ENCODE measurements around the gene MORN5.
"Not testable (repeated sequence)": the region's sequence is repeated elsewhere in the genome, so short reads cannot be mapped to it uniquely, and the experiment has no call there.

MORN5 gene

DNA sequence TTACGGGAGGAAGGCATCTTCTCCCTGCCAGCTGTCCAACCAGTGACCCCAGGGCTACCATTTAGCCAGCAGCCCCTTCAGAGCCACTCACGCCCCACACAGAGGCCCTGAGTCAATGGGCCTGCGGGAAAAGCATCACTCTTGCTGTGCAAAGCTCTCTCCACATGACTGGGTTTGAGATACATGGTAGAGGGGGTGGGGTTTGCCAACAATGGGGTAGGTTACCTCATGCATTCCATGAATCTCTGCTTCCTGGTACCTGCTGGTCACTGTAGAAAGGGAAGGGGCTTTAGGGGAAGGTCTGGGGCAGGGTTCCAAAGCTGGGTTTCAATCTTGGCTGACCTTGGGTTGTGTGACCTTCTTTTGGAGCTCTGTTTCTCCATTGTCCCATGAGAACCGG lies 43.7 kb upstream of the MORN5 start:
- no peak overlapping the region for H3K4me3 ChIP-seq (ENCODE audit: low read depth, low read length)
- DNase-seq (ENCODE audit: low read depth): no peak
- TF ChIP-seq, protein P1, sequence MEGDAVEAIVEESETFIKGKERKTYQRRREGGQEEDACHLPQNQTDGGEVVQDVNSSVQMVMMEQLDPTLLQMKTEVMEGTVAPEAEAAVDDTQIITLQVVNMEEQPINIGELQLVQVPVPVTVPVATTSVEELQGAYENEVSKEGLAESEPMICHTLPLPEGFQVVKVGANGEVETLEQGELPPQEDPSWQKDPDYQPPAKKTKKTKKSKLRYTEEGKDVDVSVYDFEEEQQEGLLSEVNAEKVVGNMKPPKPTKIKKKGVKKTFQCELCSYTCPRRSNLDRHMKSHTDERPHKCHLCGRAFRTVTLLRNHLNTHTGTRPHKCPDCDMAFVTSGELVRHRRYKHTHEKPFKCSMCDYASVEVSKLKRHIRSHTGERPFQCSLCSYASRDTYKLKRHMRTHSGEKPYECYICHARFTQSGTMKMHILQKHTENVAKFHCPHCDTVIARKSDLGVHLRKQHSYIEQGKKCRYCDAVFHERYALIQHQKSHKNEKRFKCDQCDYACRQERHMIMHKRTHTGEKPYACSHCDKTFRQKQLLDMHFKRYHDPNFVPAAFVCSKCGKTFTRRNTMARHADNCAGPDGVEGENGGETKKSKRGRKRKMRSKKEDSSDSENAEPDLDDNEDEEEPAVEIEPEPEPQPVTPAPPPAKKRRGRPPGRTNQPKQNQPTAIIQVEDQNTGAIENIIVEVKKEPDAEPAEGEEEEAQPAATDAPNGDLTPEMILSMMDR (IDR thresholded peaks at IDR 0.05; ENCODE audit: low read depth, low read length, missing control alignments): no peak

DNA sequence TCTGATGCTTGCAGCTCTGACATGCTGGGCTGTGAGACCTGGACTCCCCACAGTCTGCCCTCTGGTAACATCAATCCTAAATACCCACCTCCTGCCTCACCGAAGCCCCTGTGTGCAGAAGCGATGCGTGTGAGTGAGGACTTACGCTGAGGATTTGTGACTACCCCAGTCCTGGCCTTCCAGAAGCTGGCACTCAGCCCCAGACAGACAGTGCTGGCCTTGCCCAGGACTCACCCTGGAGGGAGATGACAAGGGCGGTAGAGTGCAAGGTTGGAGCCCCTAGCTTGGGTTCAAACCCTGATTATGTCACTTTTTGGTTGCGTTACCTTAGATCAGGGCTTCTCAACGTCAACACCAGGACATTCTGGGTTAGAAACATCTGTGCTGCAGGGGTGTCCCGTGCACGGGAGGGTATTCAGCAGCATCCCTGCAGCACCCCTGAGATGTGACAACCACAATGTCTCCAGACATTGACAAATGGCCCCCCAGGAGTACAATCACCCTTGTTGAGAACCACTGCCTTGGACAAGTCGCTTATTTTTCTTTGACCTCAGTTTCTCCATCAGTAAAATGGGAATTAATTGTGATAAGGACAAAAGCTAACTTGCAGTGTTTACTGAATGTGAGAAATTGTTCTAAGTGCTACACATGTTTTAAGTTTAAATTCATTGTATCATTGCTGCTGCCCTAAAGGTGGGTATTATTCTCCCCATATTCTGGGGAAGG lies 43.1 kb upstream of the MORN5 start:
- TF ChIP-seq, protein P1 (IDR thresholded peaks at IDR 0.05; ENCODE audit: low read depth, low read length, missing control alignments): no peak
- H3K4me3 ChIP-seq (ENCODE audit: low read depth, low read length): no peak overlapping the region

DNA sequence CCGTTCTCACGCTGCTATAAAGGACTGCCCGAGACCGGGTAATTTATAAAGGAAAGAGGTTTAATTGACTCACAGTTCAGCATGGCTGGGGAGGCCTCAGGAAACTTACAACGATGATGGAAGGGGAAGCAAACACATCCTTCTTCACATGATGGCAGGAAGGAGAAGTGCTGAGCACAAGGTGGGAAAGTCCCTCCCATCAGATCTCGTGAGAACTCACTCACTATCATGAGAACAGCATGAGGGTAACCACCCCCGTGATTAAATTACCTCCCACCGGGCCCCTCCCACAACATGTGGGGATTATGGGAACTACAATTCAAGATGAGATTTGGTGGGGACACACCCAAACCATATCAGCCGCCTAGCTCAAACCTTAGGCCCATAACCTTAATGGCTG lies 42.5 kb upstream of the MORN5 start:
- H3K4me3 ChIP-seq (ENCODE audit: low read depth, low read length); DNase-seq (ENCODE audit: low read depth): not testable (repeated sequence)

More for the DNA sequence above, 43.1 kb upstream of the MORN5 start:
- DNase-seq (ENCODE audit: low read depth): no peak

DNA sequence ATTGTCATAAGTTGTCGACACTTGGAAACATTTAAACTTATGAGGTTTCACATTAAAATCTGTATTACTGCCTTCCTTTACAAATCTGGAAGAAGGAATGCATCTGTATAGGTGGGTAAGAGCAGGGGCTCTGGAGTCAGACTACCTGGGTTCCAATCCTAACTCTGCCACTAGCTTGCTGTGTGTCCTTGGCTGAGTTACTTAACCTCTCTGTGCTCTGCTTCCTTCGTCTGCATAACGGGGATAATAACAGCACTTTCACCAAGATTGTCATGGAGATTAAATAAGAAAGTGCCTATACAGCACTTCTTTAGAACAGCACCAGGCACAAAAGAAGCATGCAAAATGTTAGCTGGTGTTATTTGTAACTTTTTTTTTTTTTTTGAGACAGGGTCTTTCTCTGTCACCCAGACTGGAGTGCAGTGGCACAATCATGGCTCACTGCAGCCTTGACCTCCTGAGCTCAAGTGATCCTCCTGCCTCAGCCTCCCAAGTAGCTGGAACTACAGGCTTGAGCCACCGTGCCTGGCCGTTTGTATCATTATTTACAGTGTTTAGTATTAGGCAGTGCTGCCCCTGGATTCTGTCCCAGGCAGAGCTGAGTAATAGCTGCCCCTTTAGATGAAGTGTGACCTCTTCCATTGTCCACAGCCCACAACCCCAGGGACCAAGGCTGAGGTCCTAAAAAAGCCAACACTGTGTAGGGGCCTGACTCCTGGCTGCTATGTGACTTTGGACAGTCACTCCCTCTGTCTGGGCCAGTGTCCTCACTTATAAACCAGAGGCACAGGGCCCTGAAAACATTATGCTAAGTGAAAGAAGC lies 41.2 kb upstream of the MORN5 start:
- DNase-seq (ENCODE audit: low read depth): no peak
- TF ChIP-seq, protein P1 (IDR thresholded peaks at IDR 0.05; ENCODE audit: low read depth, low read length, missing control alignments): no peak
- no peak overlapping the region for H3K4me3 ChIP-seq (ENCODE audit: low read depth, low read length)

DNA sequence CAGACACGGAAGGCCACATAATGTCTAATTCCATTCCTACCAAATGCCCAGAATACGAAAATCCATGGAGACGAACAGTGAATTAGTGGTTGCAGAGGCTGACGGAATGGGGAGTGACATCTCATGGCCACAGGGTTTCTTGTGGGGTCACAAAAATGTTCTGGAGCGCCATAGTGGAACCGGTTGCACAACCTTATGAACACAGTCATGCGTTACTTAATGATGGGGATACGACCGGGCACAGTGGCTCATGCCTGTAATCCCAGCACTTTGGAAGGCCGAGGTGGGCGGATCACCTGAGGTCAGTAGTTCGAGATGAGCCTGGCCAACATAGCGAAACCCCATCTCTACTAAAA lies 40.6 kb upstream of the MORN5 start:
- TF ChIP-seq, protein P1 (IDR thresholded peaks at IDR 0.05; ENCODE audit: low read depth, low read length, missing control alignments): no peak
- H3K4me3 ChIP-seq (ENCODE audit: low read depth, low read length): no peak overlapping the region
- DNase-seq (ENCODE audit: low read depth): no peak

DNA sequence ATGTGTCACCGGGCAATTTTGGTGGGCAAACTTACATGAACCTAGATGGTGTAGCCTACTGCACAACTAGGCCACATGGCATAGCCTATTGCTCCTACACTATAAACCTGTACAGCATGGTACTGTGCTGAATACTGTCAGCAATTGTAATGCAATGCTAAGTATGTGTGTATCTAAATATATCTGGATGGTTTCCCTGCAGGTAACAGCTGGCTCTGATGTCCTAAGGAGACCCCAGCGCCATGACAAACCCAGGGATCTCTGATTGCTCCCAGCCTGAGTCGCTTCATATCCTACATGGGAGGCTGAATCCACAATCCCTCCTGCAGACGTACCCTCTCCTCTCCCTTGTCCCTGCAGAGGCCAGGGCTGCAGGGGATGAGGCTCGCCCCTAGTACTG lies 40.0 kb upstream of the MORN5 start:
- no peak overlapping the region for H3K4me3 ChIP-seq (ENCODE audit: low read depth, low read length)
- no peak for DNase-seq (ENCODE audit: low read depth)
- TF ChIP-seq, protein P1 (IDR thresholded peaks at IDR 0.05; ENCODE audit: low read depth, low read length, missing control alignments): no peak

DNA sequence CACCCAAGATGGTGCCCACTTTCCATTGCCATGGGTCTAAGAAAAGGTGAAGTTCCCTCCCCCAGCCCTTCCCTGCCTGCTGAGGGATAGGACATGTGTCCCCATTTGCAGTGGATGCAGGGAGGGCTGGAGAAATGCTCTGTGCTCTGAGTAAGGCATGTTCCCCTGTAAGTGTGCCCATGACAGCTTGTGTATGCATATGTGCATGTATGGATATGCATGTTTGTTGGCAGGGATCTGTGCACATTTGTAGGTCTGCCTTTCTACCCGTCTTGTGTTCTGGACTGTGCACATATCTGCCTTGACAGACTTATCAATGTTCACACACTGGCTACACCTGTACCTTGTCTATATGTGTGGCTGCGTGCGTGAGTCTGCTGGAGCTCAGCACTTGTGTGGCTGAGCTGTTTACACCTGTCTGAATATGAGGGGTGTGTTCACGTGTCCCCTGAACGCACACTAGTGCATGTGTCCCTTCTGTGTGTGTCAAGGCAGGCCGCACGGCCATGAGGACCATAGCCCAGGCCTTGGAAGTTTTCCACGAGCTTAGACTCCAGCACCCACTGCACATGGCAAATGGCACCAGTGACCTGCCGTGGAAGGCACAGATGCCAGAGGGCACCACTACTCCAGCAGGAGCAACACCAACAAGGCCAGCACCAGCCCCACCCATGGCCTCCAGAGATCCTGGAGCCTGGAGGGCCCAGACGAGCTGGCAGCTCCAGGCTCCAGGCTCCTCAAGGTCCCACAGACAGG lies 39.2 kb upstream of the MORN5 start:
- TF ChIP-seq, protein P1 (IDR thresholded peaks at IDR 0.05; ENCODE audit: low read depth, low read length, missing control alignments): no peak
- no peak overlapping the region for H3K4me3 ChIP-seq (ENCODE audit: low read depth, low read length)
- DNase-seq (ENCODE audit: low read depth): no peak

Data from GM12864 (cell line).